ENCODE data around the gene ZNF786. TPM values are rescaled to one million over a fixed set of nuclear protein-coding genes. Genes with fewer than 3 reads are reported as not detected.
A peak's percentile ranks its signal among the peaks of the same experiment; 100 is the strongest.

ZNF786 gene
- total and polyA plus RNA-seq, 9 of the 15 experiments (the other 6 are each of a cell fraction or from before 2014, with no cell fraction given): 0.31 to 5.4 (median 3.0) TPM

DNA sequence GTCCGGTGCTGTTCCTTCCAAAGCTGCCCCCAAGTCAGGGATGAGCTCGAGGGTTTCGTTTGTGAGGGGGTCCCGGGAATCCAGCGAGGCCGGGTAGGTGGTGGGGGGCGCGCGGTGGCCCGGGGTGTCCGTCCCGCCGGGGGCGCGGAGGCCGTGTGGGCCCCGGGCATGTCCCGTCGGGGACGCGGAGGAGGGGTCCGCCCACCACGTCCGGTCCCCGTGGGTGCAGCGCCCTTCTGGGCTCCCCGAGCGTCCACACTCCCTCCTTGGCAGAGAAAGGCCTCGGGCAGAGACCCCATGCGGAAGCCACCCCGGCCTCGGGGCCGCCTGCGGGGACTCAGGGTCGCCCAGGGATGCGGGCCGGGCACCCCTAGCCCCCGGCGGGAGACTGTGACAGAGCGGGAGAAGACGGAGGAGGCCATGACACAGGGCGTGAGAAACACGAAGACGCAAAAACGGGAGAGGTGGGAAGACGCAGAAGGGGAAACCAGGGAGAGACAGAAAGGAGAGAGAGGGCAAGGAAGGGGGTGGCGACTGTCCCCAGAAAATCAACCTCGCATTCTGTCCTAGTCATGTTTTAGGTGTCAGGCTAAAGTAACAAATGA is 36.2 kb upstream of the ZNF786 start (continued):
- TF ChIP-seq, protein P1, sequence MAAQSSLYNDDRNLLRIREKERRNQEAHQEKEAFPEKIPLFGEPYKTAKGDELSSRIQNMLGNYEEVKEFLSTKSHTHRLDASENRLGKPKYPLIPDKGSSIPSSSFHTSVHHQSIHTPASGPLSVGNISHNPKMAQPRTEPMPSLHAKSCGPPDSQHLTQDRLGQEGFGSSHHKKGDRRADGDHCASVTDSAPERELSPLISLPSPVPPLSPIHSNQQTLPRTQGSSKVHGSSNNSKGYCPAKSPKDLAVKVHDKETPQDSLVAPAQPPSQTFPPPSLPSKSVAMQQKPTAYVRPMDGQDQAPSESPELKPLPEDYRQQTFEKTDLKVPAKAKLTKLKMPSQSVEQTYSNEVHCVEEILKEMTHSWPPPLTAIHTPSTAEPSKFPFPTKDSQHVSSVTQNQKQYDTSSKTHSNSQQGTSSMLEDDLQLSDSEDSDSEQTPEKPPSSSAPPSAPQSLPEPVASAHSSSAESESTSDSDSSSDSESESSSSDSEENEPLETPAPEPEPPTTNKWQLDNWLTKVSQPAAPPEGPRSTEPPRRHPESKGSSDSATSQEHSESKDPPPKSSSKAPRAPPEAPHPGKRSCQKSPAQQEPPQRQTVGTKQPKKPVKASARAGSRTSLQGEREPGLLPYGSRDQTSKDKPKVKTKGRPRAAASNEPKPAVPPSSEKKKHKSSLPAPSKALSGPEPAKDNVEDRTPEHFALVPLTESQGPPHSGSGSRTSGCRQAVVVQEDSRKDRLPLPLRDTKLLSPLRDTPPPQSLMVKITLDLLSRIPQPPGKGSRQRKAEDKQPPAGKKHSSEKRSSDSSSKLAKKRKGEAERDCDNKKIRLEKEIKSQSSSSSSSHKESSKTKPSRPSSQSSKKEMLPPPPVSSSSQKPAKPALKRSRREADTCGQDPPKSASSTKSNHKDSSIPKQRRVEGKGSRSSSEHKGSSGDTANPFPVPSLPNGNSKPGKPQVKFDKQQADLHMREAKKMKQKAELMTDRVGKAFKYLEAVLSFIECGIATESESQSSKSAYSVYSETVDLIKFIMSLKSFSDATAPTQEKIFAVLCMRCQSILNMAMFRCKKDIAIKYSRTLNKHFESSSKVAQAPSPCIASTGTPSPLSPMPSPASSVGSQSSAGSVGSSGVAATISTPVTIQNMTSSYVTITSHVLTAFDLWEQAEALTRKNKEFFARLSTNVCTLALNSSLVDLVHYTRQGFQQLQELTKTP (IDR thresholded peaks at IDR 0.05; ENCODE audit: low read depth in 1 of 2, partially characterized antibody in 2 of 2): peak; percentile 36 to 37
- TF ChIP-seq, protein P2, sequence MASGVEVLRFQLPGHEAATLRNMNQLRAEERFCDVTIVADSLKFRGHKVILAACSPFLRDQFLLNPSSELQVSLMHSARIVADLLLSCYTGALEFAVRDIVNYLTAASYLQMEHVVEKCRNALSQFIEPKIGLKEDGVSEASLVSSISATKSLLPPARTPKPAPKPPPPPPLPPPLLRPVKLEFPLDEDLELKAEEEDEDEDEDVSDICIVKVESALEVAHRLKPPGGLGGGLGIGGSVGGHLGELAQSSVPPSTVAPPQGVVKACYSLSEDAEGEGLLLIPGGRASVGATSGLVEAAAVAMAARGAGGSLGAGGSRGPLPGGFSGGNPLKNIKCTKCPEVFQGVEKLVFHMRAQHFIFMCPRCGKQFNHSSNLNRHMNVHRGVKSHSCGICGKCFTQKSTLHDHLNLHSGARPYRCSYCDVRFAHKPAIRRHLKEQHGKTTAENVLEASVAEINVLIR (CRISPR knock-in tag; IDR thresholded peaks at IDR 0.05): no peak; the same call in 1 of the 2 replicates
- TF ChIP-seq ZNF57 (CRISPR knock-in tag; IDR thresholded peaks at IDR 0.05): no peak
- TF ChIP-seq SMAD3 (CRISPR knock-in tag; conservative IDR thresholded peaks at IDR 0.05): no peak
- peak; percentile 38; the same call in 1 of the 2 replicates for TF ChIP-seq ERF (CRISPR knock-in tag; IDR thresholded peaks at IDR 0.05)
- no peak for TF ChIP-seq HMG20B (CRISPR knock-in tag; IDR thresholded peaks at IDR 0.05)
- TF ChIP-seq ZNF785 (CRISPR knock-in tag; IDR thresholded peaks at IDR 0.05): no peak
- TF ChIP-seq NCOR1 (IDR thresholded peaks at IDR 0.05): no peak
- TF ChIP-seq SMARCB1 (IDR thresholded peaks at IDR 0.05; ENCODE audit: insufficient read length, low read depth): no peak
- no peak for TF ChIP-seq SREBF2 (CRISPR knock-in tag; IDR thresholded peaks at IDR 0.05)
- TF ChIP-seq ZNF764 (CRISPR knock-in tag; IDR thresholded peaks at IDR 0.05; ENCODE audit: low read depth): no peak
- no peak; the same call in 1 of the 2 replicates for TF ChIP-seq NR1H2 (CRISPR knock-in tag; IDR thresholded peaks at IDR 0.05)
- TF ChIP-seq CEBPB (tag; IDR thresholded peaks at IDR 0.05): no peak
- TF ChIP-seq FOXP1 (CRISPR knock-in tag; IDR thresholded peaks at IDR 0.05): no peak
- TF ChIP-seq NR2C1 (IDR thresholded peaks at IDR 0.05): no peak
- no peak for TF ChIP-seq NR2C1 (tag; IDR thresholded peaks at IDR 0.05)
- TF ChIP-seq EP300 (IDR thresholded peaks at IDR 0.05; ENCODE audit: low read length): no peak
- TF ChIP-seq SIRT6 (IDR thresholded peaks at IDR 0.05; ENCODE audit: low read depth, low read length): no peak
- TF ChIP-seq, protein P3, sequence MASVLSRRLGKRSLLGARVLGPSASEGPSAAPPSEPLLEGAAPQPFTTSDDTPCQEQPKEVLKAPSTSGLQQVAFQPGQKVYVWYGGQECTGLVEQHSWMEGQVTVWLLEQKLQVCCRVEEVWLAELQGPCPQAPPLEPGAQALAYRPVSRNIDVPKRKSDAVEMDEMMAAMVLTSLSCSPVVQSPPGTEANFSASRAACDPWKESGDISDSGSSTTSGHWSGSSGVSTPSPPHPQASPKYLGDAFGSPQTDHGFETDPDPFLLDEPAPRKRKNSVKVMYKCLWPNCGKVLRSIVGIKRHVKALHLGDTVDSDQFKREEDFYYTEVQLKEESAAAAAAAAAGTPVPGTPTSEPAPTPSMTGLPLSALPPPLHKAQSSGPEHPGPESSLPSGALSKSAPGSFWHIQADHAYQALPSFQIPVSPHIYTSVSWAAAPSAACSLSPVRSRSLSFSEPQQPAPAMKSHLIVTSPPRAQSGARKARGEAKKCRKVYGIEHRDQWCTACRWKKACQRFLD (CRISPR knock-in tag; IDR thresholded peaks at IDR 0.05): peak; percentile 75; the same call in 1 of the 2 replicates
- TF ChIP-seq HIVEP1 (CRISPR knock-in tag; IDR thresholded peaks at IDR 0.05): no peak
- no peak for TF ChIP-seq BMI1 (IDR thresholded peaks at IDR 0.05; ENCODE audit: low read length)
- TF ChIP-seq ZNF77 (CRISPR knock-in tag; IDR thresholded peaks at IDR 0.05): no peak
- no peak for TF ChIP-seq KLF13 (tag; IDR thresholded peaks at IDR 0.05; ENCODE audit: borderline replicate concordance, low read depth)
- peak; percentile 37; the same call in 1 of the 2 replicates for TF ChIP-seq HDGF (IDR thresholded peaks at IDR 0.05)
